AG20443 (cell line): Measurements from ENCODE around the gene CCL18.
"Not testable (repeated sequence)": the region's sequence is repeated elsewhere in the genome, so short reads cannot be mapped to it uniquely, and the experiment has no call there.

Source experiments
- DNase-seq: peaks from one replicate; pipeline ENCODE4 v3.0.0; 2012; ENCODE audit warnings: low spot score, mixed read lengths

CCL18 gene, protein sequence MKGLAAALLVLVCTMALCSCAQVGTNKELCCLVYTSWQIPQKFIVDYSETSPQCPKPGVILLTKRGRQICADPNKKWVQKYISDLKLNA

DNA sequence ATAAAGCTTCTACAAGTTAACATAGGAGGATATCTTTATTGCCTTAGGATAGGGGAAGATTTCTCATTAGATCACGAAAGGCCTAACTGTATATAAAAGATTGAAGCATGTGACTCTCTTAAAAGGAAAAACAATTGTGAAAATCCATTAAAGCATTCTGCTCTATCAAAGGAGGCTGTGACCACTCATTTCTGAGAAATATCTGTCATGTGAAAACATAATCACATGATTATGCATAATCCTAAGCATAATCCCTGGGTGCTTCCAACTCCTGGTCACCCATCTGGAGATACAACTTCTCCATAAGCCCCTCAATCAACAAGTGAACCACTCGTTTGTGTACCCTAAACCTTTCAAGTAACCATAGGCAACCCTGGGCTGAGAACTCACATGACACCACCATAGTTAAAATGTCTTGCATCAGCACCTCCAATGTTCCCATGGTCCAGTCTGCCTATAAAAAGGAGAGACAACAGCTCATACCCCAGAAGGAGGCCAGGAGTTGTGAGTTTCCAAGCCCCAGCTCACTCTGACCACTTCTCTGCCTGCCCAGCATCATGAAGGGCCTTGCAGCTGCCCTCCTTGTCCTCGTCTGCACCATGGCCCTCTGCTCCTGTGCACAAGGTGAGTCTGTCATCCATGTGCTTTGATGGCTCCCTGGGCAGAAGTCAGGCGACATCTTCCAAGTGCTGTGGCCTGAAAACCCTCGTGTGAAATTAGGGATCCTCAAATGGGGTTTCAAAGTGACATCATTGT is at the start of gene CCL18:
Gene CCL18 (plus strand): TSS at position 487 of the 756 bp plus-strand sequence. CDS start 71 bp downstream, at position 558.
- no peak for DNase-seq

DNA sequence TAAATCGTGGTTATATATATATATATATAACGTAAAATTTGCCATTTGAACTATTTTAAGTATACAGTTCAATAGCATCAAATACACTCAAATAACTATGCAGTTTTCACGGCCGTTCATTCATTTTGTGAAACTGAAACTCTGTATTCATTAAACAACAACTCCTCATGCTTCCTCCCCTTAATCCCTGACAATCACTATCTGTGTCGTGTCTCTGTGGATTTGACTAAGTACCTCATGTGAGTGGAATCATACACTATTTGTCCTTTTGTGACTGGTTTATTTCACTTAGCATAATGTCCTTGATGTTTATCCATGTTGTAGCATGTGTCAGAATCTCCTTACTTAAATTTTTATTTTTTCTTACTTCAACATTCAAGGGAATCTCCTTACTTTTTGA is 49.1 kb upstream of the CCL18 start:
- no peak for DNase-seq

DNA sequence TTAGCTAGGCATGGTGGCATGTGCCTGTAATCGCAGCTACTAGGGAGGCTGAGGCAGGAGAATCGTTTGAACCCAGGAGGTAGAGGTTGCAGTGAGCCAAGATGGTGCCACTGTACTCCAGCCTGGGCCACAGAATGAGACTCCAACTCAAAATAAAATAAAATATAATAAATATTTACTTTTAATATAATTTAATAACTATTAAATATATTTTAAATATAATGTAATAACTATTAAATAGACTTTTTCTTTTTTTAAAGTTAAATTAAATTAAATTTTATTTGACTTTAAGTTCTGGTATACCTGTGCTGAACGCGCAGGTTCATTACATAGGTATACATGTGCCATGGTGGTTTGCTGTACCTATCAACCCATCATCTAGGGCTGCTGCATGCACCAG is 48.2 kb upstream of the CCL18 start:
- not testable (repeated sequence) for DNase-seq

DNA sequence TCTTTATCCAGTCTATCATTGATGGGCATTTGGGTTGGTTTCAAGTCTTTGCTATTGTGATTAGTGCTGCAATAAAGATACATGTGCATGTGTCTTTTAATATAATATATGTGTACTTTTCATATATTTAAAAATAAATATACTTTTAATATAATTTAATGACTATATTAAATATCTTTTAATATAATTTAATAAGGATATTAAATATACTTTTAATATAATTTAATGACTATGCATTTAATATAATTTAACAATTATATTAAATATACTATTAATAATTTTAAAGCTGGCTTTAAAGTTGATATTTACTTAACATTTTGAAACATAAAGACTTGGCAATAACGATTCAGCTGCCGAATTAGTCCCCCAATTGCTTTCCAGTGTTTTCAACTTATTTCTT is 47.5 kb upstream of the CCL18 start:
- DNase-seq: no peak

DNA sequence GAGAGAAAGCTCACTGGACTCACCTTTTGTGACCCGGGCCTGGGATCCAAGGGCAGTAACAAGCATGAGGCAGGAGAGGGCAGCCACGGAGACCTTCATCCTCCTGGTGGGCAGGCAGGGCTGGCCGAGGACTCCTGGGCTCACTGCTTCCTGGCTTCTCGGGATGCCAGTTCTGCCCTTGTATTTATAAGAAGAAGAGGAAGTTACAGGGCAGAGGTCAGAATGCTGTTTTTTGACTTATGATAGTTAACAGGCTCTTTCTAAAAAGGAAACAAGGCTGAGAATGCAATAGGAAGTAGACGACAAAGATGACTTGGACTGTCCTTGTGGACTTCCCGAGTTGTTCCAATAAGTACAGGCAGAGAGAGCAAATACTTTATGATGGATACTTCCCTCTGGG is 46.3 kb upstream of the CCL18 start, which contains the start of gene CCL23:
Gene CCL23 (minus strand): TSS at position 174 of the 400 bp plus-strand sequence. CDS start 75 bp downstream, at position 99.
- no peak for DNase-seq

DNA sequence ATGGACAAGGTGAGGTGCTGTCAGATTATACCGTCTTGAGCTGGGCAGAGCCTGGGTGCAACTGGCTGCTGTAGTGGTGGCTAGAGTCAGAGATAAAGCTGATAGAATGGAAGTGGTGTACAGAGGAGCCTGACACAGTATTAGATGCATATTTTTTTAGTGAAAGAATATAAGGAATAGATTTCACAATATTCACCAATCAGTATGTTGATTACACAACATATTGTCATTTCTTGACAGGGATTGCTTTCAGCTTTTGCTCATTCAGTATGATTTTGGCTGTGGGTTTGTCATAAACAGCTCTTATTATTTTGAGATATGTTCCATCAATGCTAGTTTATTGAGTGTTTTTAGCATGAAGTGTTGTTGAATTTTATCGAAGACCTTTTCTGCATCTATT is 44.6 kb upstream of the CCL18 start:
- DNase-seq: no peak

DNA sequence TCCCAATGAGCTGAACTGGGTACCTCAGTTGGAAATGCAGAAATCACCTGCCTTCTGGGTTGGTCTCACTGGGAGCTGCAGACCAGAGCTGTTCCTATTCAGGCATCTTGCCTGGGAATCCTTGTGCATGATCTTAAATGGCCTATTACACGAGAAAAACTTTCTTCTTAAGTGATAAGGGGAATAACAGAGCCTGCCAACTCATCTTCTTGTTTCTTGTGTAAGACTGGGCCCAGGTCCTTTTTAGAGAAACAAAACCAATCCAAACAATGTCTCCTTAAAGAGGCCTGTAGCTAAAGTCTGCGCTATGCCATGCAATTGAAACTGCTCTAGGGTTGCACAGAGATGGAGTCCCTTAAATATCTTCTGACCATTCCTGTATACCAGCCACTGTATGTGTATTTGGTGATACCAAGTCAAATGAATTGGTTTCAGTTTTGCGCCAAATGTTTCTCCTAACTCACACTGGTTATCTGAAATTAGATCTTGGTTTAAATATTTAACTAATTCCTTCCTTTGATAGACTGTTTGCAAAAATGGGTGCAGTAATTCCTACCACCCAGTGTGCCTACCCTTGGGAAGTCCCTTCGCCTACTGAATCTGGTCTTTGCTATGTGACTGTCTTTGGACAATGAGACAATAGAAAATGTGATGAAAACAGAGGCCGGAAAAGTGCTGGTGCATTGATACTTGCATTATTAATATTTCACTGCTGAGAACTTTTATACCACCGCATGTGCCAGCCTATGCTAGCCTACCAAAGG is 39.8 kb upstream of the CCL18 start:
- DNase-seq: no peak

DNA sequence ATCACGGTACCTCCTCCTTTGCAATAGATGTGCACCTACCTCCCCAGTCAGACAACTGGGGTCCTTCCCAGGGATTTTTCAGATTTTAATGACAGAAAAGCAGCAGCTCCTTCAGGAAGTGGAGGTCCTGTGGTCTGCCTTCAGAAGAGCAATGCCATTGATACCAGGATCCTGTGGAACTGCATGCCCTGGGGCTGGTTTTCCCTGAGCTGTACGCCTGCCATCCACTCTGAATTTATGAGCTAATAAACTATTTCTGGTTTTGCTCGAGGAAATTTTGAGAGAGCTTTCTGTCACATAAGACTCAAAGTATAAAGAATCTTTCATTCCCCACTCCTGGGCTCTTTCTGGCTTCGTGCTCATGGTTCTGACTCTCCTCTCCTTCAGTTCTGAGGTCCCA is 36.3 kb upstream of the CCL18 start:
- no peak for DNase-seq

DNA sequence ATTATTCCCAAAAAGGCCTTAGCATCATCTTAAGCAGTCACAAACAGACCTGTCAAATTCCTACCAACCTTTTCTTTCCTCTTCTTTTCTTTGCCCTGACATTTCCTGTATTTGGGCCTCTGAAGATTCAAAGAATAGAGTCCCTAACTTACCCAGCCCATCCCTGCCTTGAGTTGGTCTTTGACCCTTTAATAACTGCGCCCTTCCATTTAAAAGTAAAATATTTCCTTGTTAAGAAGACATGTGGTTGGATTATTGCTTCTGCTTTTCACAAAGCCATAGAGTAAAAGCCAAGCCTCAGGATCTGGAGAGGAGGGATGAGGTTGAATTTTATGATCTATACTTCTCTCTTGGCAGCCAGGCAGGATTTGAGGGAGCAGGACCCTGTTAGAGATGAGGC is 33.1 kb upstream of the CCL18 start:
- no peak for DNase-seq

DNA sequence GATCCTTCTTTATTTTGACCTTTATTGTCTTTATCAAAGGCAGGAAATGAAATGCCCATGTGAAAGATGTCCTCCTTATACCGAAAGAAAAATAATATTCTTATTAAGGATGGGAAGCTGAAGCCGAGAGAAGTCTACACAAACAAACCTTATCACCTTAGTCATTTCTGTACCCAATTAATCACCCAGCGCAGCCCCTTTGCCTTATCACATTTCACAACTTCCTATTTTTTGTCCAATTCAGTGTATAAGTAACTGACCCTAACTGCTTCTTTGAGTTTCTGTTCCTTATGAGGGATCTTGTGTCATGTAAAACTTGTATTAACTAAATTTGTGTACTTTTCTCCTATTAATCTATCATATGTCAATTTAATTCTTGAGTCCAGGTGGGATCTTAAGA is 29.9 kb upstream of the CCL18 start:
- DNase-seq: no peak

DNA sequence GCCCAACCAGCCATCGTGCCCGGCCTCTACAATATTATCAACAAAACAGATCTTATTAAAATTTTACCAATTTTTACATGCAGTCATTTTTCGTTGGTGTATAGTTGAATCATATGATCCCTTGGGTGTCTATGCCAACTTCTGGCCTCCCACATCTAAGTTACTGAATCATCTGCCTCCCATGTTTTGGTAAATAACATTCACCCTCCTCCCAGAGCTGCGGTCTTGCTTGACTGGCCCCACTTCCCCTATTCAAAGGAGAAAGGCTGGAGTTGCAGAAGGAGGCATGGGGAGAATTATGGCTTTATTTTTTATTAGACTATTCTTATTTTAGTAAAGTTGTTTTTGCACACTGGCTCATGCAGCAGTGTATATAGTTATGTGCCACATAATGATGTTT is 27.8 kb upstream of the CCL18 start:
- no peak for DNase-seq

DNA sequence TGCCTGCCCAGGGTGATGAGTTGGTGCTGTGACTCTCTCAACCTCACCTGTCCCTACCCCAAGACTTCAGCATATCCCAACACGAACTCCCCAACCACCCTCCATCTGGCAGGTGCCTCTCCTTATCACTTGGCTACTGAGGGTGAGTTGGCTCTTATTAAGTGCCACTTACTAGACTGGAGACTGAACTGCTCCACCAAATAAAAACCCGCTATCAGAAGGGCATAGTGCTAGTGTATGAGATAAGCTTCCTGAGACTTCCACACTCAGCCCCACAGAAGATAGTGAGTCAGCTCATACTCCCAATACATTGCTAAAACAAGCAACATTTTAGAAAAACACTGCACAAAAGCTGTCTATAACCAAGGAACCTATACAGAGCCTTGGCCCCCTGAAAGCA is 16.0 kb upstream of the CCL18 start:
- no peak for DNase-seq

DNA sequence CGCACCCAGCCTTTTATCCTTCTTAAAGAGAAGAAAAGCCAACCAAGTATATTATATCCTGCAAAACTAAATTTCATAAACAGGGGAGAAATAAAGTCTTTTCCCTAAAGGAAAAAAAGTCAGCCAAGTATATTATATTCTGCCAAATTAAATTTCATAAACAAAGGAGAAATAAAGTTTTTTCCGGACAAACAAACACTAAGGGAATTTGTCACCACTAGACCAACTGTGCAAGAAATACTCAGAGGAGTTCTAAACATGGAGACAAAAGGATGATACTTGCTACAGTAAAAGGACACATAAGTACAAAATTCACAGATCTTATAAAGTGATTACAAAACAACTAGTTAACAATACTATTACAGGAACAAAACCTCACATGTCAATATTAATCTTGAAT is 14.4 kb upstream of the CCL18 start:
- no peak for DNase-seq

DNA sequence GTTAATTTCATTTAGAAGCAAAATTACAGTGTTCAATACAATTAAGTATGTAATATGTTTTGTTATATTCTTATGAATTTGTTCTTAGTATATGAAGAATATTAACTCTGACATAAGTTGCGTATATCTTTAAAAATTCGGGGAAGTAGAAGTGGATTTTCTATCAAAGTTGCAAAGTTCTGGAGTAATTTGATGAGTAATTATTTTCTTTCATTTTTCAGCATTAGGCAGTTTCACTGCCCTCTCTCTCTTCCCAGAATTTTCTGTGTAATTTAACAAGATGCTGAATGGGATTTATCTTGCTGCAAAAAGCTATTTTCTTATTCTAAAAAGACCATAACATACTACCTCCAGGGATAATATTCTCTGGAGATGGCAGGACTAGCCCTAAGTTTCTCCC is 8.9 kb upstream of the CCL18 start:
- no peak for DNase-seq

DNA sequence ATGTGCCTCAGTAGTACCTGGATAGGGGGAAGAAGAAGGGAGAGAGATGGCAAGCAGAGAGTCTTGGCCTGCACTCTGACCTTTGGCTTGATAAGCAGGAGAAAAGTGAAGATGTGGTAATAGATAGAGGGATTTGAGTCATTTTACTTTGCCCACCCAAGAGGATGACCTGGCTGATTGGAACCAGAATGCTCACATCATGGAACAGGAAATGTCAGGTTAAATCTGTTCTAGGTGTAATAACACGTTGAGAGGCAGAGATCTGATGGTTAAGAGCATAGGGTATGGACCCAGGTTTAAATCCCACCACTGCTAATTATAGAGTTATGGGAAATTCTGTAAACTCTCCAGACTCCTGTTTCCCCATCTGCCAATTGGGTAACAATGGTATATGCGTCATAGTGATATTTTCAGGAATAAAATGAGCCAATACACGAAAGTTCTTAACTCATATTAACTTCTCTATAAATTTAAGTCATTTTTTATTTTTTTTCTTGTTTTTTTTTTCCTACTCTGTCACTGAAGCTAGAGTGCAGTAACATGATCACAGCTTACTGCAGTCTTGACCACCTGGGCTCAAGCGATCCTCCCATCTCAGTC is 8.1 kb upstream of the CCL18 start:
- no peak for DNase-seq

DNA sequence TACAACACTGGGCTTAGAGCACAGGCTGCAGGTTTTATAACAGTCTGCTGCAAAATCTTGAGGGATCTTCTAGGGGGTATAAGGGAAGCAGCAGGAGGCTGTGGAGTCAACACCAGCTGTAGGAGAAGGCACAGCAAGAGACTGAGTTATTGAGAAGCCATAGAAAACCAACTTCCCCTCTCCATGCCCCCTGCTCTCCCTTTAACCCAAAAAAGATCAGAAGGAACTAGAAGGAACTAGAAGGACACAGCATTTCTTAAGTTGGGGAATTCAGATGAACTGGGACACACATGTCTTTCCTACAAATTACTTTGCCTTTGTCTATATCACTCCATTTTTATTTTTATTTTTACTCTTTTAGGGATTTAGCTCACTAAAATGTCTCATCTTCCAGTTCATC is 6.2 kb upstream of the CCL18 start:
- no peak for DNase-seq

DNA sequence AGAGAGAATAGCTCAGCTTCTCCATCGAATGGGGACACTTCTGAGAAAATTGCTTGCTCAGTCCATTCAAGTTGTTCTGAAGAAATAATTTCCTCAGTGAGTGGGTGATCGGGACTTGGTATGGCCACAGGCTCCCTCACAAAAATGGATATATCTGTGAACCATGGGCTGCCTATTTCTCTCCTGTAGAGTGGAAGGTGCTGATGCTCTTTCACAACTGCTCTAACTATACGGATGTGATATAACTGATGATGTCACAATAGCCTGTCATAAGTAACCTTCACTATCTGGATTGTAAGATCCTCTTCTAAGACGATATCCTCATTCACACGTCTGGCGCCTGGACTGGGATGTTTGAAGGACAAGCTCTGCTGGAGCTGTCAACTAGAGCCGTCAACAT is 4.7 kb upstream of the CCL18 start:
- no peak for DNase-seq

DNA sequence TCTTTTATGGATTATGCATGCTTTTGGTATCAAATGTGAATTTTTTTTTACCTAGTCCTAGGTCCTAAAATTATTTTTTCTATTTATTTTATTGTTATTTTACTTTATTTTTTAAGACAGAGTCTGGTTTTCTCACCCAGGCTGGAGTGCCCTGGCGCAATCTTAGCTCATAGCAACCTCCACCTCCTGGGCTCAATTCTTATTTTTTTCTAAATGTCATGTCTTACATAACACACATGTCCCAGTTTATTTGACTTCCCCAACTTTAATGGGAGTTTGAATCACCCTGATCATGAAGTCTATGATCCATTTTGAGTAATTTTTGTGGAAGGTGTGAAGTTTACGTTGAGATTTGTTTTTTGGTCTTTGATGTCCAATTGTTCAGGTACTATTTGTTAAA is 3.3 kb upstream of the CCL18 start:
- DNase-seq: no peak

DNA sequence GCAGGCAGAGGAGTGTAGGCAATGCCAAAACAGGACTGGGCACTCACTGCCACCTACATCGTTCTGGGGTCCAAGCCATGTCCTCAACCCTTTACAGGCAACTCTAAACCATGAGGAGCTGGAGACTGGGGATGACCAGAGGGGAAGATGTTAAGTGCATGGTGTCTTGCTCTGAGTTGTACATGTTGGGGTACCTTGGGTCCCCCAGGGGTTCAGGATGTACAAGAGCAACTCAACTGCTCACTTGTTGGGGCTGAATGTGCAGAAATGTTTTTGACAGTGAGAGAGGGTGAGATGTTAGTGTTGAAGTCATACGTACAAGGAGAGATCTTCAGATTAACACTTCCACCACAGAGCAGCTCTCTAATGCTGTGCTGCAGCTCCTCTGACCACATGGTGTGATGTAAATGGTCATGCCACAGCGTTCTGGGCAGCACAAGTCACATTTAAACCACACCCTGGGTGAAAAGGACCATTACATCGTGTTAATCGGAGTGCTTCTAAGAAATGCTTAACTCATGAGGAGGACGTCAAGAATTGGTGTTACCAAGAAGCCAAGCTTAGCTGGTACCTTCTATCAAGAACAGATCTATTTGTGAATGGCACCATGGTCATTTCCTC is 2.4 kb downstream of the CCL18 start:
- no peak for DNase-seq

DNA sequence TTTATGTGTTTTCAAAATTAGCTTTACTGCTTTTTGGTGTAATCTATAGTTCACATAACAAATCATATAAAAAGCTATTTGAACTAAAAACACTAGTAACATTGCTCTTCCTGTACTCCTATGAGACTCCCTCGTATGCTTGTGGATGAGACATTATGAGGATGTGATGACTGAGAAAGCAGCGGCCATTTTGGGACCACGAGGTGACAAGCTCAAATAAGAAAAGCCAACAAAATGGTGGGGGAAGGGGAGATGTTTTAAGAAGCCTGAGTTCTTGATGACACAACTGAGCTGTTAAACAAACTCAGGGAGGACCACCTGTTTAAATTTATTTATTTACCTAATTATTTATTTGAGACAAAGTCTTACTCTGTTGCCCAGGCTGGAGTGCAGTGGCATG is 4.5 kb downstream of the CCL18 start:
- no peak for DNase-seq

DNA sequence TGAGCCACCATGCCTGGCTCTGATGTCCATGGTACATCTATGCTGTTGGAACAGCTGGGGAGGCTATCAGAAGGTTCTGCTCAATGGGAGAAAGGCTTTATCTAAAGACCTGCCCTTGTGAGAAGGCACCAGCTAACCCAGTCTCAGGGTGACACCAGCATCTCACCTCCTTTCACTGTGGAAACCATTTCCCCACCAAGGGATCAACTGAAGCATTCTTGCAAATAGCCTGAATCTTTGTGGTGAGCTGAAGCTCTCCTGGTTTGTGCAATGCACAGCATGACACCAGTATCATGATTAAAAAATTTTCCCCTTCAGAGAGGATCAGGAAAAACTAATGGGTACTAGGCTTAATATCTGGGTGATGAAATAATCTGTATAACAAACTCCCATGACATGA is 5.1 kb downstream of the CCL18 start:
- DNase-seq: no peak

DNA sequence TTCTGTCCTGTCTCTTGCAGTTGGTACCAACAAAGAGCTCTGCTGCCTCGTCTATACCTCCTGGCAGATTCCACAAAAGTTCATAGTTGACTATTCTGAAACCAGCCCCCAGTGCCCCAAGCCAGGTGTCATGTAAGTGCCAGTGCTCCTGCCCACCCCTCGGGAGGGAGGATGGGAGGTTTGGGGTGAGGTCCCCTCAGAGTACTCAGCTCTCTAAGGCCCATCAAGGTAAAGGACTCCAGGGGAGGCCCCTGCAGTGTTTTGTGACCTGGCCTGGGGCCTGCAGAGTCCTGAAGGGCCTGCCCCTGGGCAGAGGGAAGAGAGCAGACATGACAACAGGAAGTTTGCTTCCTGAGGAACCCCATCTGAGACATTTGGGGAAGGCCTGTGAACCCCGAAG is 6.4 kb downstream of the CCL18 start:
- DNase-seq: no peak

DNA sequence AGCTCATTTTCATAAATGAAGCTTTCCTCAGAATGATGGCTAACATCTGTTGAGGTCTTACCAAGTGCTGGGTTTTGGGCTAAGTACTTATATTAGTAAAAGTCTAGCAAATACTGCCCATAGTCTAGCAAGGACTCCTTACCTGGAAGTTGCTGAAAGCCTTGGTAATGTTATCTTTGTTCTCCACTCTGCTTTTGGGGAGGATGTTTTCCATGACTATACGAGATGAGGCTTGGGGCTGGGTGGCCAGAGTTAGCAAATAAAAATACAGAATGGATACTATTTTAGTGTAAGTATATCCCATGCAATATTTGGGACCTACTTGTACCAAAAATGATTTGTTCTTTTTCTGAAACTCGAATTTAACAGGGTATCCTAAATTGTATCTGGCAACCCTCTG is 7.7 kb downstream of the CCL18 start:
- no peak for DNase-seq
